Erythroblast (primary cell): ENCODE measurements around the gene HK3.
A peak's percentile ranks its signal among the peaks of the same experiment; 100 is the strongest.
"Not testable (repeated sequence)": the region's sequence is repeated elsewhere in the genome, so short reads cannot be mapped to it uniquely, and the experiment has no call there.

Source experiments
- DNase-seq, 2 experiments: peaks; one replicate each; lab custom pipeline; 2025; lab: John Stamatoyannopoulos, UW
- GATA1 ChIP-seq: IDR thresholded peaks from 2 replicates; pipeline ENCODE4 v1.6.1; 2011; ENCODE audit warnings: low read depth, mild to moderate bottlenecking, control low read depth, low read length, moderate library complexity
- POLR2A ChIP-seq: IDR thresholded peaks from 2 replicates; pipeline ENCODE4 v1.6.1; 2011; ENCODE audit warnings: mild to moderate bottlenecking, low read length

HK3 gene

DNA sequence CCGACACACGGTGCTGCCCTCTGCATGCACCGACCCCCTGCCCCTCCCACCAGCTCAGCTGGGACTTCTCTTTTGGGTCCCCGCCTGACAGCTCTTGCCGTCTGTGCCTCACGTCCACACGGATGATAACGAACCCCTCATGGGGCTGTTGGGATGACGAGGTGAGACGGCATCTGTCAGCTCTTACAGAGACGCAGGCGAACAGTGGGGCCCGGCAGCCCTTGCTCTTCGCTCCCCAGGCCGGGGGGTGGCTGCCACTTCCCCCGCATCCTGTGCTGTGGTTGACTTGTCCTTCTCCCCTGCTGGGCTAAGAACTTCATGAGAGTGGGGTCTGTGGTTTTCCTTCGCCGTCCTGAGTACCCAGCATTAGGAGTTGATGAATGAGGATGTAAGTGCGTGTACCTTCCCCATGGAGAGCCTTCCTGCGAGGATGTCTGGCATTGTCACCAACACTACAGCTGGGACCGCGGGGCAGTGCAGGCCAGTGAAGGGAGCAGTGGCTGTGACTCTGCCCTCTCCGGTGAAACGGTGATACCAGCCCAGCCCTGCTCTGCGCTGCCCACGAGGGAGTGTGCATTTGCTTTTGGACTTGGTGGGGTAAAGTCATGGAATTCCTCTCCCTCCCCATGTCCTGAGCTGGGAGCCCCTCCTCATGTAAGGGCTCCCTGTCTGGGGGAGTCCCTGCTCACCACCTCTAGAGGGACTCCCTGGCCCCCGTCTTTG, 23.2 kb downstream of the HK3 start:
- no peak for TF ChIP-seq GATA1
- TF ChIP-seq POLR2A = no peak
- no peak for DNase-seq

DNA sequence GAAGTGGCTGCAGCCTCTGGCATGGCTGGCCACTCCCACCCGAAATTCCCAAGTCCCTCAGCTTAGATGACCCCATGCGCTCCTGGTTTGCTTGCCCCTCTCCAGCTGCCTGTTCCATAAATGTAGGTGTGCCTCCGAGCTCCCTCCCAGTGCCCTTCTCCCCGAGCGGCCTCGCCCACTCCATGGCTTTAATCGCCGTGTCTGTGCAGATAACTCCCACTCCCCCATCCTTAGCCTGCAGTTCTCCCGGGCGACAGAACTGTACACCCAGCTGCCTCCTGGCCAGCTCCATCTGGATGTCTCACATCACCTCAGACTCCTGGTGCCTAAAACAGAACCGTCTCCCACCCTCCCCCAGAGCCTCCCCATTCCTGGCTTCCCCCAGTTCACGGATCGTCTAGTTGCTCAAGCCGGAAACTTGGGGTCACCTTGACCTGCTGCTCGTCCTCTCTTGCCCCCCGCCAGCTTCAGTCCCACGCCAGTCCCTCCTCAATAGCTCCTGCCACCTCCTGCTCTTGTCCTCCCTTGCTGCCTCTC, 24.1 kb downstream of the HK3 start:
- DNase-seq = no peak
- TF ChIP-seq POLR2A (no peak), GATA1 (no peak)

DNA sequence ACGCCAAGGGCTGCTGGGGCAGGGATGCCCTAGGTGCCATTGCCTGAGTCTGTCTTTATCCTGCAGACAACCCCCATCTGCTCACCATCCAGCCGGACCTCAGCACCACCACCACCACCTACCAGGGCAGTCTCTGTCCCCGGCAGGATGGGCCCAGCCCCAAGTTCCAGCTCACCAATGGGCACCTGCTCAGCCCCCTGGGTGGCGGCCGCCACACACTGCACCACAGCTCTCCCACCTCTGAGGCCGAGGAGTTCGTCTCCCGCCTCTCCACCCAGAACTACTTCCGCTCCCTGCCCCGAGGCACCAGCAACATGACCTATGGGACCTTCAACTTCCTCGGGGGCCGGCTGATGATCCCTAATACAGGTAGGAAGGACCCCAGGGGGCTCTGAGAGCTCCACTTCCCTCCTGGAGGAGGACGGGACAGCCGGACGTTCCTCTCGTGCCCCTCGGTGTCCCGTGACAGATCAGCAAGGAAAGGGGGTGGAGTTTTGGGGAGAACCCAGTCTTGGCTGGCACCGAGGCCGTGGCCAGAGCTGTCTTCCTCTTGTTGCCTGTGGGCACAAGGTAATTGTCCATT, 24.9 kb downstream of the HK3 start:
- no peak for DNase-seq
- TF ChIP-seq POLR2A (no peak), GATA1 (no peak)

DNA sequence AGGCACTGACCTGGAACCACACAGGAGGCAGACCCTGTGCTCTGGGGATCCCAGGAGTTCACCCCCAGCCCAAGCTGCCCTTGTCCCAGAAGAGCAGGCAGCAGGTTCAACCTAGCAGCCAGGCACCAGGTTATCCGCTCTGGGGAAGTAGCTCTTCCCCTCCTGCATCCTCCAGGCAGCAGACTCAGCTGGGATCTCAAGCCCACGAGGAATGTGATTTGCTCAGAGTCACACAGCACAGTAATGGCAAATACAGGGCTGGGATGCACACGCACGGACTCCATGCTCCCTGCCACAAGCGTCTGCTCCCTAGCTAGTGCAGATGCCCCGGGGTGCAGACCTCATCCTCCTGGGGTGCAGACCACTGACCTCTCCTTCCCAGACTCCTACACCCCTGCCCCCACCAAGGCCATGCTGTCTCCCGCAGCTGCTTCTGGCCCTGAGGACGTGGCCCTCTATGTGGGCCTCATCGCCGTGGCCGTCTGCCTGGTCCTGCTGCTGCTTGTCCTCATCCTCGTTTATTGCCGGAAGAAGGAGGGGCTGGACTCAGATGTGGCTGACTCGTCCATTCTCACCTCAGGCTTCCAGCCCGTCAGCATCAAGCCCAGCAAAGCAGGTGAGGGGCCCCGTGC, 25.5 kb downstream of the HK3 start:
- DNase-seq = no peak
- no peak for TF ChIP-seq GATA1
- TF ChIP-seq POLR2A = no peak

DNA sequence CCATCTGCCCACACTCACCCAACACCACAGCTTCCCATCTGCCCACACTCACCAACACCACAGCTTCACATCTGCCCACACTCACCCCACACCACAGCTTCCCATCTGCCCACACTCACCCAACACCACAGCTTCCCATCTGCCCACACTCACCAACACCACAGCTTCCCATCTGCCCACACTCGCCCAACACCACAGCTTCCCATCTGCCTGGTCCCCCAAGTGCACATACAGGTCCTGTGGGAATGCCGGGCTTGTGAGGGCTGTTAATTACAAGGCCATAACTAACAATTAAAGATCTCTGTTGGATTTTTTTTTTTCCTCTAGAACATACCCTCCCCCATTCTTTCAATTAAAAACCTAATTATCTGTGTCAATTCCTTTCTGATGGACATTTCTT, 26.1 kb downstream of the HK3 start:
- DNase-seq = not testable (repeated sequence)

DNA sequence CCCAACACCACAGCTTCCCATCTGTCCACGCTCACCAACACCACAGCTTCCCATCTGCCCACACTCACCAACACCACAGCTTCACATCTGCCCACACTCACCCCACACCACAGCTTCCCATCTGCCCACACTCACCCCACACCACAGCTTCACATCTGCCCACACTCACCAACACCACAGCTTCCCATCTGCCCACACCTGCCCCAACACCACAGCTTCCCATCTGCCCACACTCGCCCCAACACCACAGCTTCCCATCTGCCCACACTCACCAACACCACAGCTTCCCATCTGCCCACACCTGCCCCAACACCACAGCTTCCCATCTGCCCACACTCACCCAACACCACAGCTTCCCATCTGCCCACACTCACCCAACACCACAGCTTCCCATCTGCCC, 26.6 kb downstream of the HK3 start:
- DNase-seq = not testable (repeated sequence)

DNA sequence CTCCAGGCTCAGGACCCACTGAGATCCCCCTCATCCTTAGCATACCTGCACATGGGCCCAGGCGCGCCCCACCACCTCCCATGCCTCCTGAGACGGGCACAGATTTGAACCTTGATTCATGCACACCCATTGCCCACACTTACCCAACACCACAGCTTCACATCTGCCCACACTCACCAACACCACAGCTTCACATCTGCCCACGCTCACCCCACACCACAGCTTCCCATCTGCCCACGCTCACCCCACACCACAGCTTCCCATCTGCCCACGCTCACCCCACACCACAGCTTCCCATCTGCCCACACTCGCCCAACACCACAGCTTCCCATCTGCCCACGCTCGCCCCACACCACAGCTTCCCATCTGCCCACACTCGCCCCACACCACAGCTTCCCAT, 28.5 kb downstream of the HK3 start:
- not testable (repeated sequence) for DNase-seq

DNA sequence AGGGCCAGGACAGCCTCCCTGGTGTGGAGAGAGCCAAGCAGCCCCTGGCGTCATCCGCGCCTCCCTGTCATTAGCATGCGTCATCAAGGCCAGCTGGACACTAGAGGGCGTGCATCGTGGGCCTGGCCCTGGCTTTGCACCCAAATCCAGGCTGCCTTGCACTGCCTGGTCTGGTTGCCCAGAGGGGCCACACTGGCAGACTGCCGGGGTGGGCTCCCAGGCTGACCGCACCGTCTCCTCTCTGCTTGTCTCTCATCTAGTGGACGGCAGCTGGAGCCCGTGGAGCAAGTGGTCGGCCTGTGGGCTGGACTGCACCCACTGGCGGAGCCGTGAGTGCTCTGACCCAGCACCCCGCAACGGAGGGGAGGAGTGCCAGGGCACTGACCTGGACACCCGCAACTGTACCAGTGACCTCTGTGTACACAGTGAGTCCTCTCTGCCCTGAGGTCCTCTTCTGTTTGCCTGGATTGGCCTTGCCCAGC, 29.0 kb downstream of the HK3 start:
- TF ChIP-seq POLR2A (no peak), GATA1 (no peak)
- peak; percentile 68 to 76 for DNase-seq

DNA sequence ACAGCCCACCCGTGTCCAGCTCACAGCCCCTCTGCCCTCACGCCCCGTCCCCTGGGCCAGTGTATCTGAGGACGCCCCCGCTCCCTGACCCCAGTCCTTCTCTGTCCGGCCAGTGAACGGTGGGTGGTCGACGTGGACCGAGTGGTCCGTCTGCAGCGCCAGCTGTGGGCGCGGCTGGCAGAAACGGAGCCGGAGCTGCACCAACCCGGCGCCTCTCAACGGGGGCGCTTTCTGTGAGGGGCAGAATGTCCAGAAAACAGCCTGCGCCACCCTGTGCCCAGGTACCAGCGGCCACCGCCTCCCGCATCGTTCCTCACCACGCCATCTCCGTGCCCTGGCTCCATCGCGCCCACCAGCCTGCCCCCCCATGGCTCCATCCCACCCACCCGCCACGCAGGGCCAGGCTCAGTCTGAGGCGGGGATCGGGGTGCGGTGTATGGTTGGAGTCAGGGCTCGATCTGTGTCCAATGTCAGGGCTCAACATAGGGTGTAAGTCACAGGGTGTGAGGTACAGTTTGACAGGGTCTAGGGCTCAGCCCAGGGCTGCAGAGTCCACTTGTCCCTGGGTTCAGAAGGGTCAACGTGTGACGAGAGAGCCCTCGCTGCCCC, 29.5 kb downstream of the HK3 start:
- TF ChIP-seq POLR2A (no peak), GATA1 (no peak)
- no peak for DNase-seq

DNA sequence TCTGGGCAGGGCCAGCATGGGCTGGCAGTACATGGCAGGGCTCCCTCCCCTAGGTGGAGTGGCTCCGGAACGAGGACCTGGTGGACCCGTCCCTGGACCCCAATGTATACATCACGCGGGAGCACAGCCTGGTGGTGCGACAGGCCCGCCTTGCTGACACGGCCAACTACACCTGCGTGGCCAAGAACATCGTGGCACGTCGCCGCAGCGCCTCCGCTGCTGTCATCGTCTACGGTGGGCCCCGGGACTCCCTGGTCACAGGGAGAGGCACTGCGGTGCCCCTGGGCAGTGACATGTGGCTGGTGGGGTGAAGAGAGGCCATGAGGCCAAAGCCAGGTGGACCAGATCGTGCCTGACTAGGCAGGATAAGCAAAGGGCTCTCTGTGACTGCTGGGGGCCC, 30.4 kb downstream of the HK3 start:
- no peak for DNase-seq
- TF ChIP-seq GATA1 (no peak), POLR2A (no peak)

DNA sequence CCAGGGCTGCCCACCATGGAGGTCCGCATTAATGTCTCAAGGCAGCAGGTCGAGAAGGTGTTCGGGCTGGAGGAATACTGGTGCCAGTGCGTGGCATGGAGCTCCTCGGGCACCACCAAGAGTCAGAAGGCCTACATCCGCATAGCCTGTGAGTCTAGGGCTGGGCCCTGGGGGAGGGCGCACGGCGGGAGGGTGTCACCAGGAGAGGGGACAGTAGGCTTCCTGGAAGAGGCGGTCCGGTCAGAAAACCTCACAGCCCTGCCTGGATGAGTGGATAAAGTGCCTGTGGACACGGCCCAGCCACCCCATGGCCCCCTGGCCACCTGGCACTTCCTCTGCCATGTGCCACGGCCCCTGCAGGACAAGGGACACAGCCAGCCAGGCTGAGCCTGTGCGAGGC, 31.0 kb downstream of the HK3 start:
- DNase-seq = no peak
- no peak for TF ChIP-seq GATA1
- no peak for TF ChIP-seq POLR2A

DNA sequence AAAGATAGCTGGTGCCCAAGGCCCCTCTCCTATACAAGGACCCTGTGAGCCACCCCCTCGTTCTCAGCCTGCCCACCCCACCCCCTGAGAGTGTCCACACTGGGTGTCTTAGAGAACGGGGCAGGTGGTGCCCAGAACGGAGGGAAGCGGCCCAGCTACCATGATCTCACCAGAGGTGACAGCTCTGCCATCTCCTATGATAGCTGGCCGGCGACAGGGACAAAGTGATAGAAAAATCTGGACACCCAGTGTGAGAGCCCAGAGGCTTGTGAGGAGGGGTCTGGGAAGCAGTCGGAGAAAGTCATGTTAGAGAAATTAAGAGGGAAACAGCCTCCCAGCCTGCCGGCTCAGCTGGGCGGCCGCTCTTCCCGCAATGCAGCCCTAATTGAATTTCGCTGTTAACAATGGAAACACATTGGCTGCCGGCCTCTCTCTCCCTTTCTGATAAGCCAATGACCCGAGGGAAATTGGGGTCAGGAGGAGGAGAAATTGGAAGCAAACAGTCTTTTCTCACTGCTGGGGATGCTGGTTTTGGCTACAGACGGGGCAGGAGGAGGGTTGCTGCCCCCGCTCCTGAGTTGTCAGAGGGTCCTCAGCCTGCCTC, 32.3 kb downstream of the HK3 start:
- TF ChIP-seq POLR2A = no peak
- no peak for TF ChIP-seq GATA1
- DNase-seq = no peak

DNA sequence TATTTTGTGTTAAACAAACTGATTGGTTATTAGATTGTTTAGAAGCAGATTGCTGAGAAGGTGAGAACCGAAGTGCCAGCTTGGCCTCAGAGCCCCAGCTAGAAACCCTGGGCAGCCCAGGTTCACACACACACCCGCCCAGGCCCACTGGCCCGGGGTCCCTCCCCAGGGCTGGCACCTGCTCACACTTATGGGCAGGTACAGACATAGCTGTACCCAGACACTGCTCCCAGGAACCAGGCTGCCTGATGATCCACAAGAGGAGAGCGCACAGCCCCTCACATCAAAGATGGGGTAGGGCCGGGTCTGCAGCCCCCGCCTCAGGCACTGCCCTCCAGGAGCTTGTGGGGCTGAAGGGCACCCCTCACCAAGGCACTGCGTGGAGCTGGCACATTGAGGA, 33.2 kb downstream of the HK3 start:
- no peak for TF ChIP-seq POLR2A
- TF ChIP-seq GATA1 = no peak
- no peak for DNase-seq

DNA sequence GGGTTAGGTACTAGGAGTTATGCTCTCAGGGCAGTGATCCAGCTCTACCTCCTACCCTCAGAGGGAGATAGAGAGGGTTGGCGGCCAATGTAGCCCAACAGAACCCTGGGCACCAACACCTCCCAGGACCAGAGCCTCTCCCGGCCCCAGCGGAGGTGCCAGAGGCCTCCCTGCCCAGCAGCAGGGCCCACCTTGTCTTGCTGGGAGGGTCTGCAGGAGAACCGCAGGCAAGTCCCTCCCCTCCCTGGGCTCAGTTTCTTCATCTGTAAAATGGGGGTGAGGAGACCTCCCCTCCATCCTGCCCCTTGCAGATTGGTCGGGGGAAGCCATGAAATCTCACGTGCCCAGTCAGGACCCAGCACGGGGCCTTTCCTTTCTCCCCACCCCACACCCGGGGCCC, 34.4 kb downstream of the HK3 start:
- TF ChIP-seq GATA1 (no peak), POLR2A (no peak)
- no peak for DNase-seq

DNA sequence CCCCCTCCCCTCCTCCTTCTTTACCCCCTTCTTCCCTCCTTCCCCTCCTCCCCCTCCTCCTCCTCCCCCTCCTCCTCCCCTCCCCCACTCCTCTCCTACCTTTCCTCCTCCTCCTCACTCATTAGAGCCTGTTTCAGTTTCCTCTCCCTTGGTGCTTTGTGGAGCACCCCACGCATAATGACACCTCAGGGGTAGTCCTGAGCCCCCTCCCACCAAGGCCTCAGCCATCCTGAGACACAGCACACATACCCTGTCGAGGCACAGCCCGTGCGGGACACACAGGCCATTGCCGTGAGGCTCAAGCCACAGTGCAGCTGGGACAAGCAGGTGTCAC, 35.4 kb downstream of the HK3 start:
- DNase-seq = no peak
- TF ChIP-seq GATA1 = no peak
- no peak for TF ChIP-seq POLR2A
